Heart left ventricle (tissue), 13 donors: ENCODE data around the gene GADD45GIP1.

Source experiments
- POLR2A ChIP-seq, 2 donors: fragments of 450-650 bp; IDR thresholded peaks; one replicate each; pipeline ENCODE4 v1.6.1; 2017; ENCODE audit warnings: antibody characterized with exemption in 2 of 2, mild to moderate bottlenecking in 2 of 2, moderate library complexity in 2 of 2
- TF ChIP-seq, protein P1 (sequence below), 12 donors: fragments of 200-600 bp; sonication (generic) in 4 of 12; IDR thresholded peaks; one replicate each; pipeline versions ENCODE4 v1.5.0 to v1.8.0; 2018 to 2022; ENCODE audit warnings: antibody characterized with exemption in 12 of 12, mild to moderate bottlenecking in 5 of 12
- donor health status: ischemic (EF 13 %, LVEDD 7.1; RV severe dilation, severe dysfunction).
- donor health status: DM: no; HTN: yes; CAD: no.
- donor health status: DM: no; HTN: no; CAD: no.
- donor health status: ischemic (EF 25% LVEDD 6.9; RV normal size, moderate dysfunction).
- donor health status: ischemic (EF 25% LVEDD 5.7; RV mildly dilated, moderate dysfunction).
- donor health status: ischemic (EF 35%, LVEDD 5.7; RV mildly dilated, moderate dysfunction).
- donor health status: nonischemic (EF 11% LVEDD 7.7; RV severe dilation, severe dysfunction).
- donor health status: DM: yes; HTN: yes; CAD: no.
- donor health status: PGD.
- donor health status: ischemic (EF 29% LVEDD 5.4; RV normal size, mild dysfunction).
- donor health status: nonischemic (EF 23%, LVEDD 6.1; RV moderate dilation, normal function).

GRCh38 chr19:12997179-12997966 lies 40.4 kb upstream of the GADD45GIP1 start:
- TF ChIP-seq, protein P1, sequence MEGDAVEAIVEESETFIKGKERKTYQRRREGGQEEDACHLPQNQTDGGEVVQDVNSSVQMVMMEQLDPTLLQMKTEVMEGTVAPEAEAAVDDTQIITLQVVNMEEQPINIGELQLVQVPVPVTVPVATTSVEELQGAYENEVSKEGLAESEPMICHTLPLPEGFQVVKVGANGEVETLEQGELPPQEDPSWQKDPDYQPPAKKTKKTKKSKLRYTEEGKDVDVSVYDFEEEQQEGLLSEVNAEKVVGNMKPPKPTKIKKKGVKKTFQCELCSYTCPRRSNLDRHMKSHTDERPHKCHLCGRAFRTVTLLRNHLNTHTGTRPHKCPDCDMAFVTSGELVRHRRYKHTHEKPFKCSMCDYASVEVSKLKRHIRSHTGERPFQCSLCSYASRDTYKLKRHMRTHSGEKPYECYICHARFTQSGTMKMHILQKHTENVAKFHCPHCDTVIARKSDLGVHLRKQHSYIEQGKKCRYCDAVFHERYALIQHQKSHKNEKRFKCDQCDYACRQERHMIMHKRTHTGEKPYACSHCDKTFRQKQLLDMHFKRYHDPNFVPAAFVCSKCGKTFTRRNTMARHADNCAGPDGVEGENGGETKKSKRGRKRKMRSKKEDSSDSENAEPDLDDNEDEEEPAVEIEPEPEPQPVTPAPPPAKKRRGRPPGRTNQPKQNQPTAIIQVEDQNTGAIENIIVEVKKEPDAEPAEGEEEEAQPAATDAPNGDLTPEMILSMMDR (IDR thresholded peaks at IDR 0.05) = no peak
- no peak for TF ChIP-seq POLR2A (IDR thresholded peaks at IDR 0.05)
